ENCODE measurements around the gene NKG7.

The NKG7 gene

GRCh38 chr19:51341976-51342580, 30.4 kb downstream of the NKG7 start, which contains the start of gene VSIG10L:
Gene VSIG10L, minus strand, starts transcription at chr19:51342139. Its CDS starts 15 bp downstream, at chr19:51342124.
- Histone ChIP-seq H3K9ac (ENCODE audit: low read length) (no peak within 1 kb of the TSS), H3K9me3 (ENCODE audit: control insufficient read depth, insufficient read depth, low read depth, low read length) (no peaks in the 10 kb centered on the region), H3K4me3 (ENCODE audit: low read depth, low read length) (peak within 1 kb of the TSS; percentile 81), H3K36me3 (ENCODE audit: control insufficient read depth, insufficient read depth, low read length) (peaks cover 9% of the 10 kb centered on the region; the same call in 1 of the 2 replicates), H3K27me3 (ENCODE audit: control insufficient read depth, insufficient read depth, low read length) (peaks cover 19% of the 10 kb centered on the region), H3K27ac (ENCODE audit: low read depth, low read length) (no peak within 1 kb of the TSS), H3K4me1 (ENCODE audit: control insufficient read depth, insufficient read depth, low read length) (peaks cover 34% of the 10 kb centered on the region)

- peaks cover 6% of the 10 kb centered on the region; the same call in 1 of the 2 replicates for H3K36me3 ChIP-seq (ENCODE audit: control insufficient read depth, insufficient read depth, low read length)
- no peak overlapping the region for H3K9ac ChIP-seq (ENCODE audit: low read length)
Observed at GRCh38 chr19:51341066-51341465, 31.4 kb downstream of the NKG7 start.

DNA sequence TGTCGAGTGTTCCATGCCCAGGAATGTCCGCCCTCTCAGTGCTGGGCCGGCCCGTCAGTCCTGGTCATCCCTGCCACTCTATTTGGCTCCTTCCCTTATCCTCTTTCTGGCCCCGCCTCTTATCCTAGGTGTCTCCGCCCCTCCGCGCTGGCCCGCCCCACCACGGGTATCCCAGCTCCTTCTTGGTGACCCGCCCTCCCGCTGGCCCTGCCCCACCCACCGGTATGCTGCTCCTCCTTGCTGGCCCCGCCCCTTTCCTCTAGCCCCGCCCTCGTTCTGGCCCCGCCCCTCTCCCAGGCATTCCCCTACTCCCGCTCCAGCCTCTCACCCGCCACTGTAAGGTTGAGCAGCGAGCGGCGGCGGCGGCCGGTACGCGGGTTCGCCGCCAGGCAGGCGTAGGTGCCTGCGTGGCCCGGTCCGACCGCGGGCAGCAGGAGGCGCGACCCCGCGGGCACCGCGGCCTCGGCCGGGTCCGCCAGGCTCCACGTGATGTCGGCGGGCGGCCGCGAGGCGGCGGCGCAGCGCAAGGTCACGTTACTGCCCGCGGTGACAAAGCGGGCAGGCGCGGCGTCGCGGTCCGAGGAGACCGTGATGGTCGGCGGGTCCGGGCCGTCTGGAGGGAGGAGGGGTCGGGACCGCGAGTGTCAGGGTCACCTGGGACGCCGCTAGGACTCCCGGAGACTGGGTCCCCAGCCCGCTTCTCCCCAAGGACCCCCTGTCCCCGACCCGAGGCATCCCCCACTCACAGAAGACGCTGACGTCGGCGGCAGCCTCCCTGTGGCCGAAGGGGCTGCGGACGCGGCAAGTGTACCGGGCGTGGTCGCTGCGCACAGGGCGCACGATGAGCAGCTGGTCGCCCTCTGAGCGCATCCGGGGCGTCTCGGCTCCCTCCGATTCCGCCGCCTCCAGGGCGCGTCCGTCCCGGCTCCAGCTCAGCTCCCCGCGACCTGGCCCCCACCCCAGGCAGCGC, 32.5 kb downstream of the NKG7 start:
- no peak overlapping the region for H3K27ac ChIP-seq (ENCODE audit: low read depth, low read length)
- H3K9me3 ChIP-seq (ENCODE audit: control insufficient read depth, insufficient read depth, low read depth, low read length) = no peaks in the 10 kb centered on the region
- peak overlapping the region; percentile 81 for H3K4me3 ChIP-seq (ENCODE audit: low read depth, low read length)
- H3K27me3 ChIP-seq (ENCODE audit: control insufficient read depth, insufficient read depth, low read length) = peaks cover 19% of the 10 kb centered on the region
- no peaks in the 10 kb centered on the region for H3K36me3 ChIP-seq (ENCODE audit: control insufficient read depth, insufficient read depth, low read length)
- peak overlapping the region; percentile 77 for H3K9ac ChIP-seq (ENCODE audit: low read length)
- H3K4me1 ChIP-seq (ENCODE audit: control insufficient read depth, insufficient read depth, low read length) = peaks cover 34% of the 10 kb centered on the region

More at GRCh38 chr19:51341066-51341465, 31.4 kb downstream of the NKG7 start:
- H3K9me3 ChIP-seq (ENCODE audit: control insufficient read depth, insufficient read depth, low read depth, low read length) = no peaks in the 10 kb centered on the region
- no peak overlapping the region for H3K27ac ChIP-seq (ENCODE audit: low read depth, low read length)
- H3K4me3 ChIP-seq (ENCODE audit: low read depth, low read length) = peak overlapping the region; percentile 81
- peaks cover 19% of the 10 kb centered on the region for H3K27me3 ChIP-seq (ENCODE audit: control insufficient read depth, insufficient read depth, low read length)
- H3K4me1 ChIP-seq (ENCODE audit: control insufficient read depth, insufficient read depth, low read length) = peaks cover 34% of the 10 kb centered on the region

DNA sequence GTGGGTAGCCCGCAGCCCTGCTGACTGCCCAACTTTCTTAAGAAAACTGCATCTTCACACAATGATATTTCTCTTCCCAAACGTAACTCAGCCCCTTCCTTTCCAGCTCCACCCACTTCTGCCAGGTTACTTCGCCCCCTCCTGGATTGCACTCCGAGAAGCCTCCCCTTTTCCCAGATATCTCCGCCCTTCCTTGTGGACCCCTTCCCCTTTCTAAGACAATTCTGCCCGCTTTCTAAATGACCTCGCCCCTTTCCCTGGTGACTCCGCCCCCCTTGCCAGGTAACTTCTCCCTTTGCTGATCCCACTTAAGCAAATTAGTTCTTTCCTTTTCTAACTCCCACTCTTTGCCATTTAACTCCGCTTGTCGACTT, 33.2 kb downstream of the NKG7 start:
- Histone ChIP-seq H3K36me3 (ENCODE audit: control insufficient read depth, insufficient read depth, low read length) (no peaks in the 10 kb centered on the region), H3K4me1 (ENCODE audit: control insufficient read depth, insufficient read depth, low read length) (peaks cover 34% of the 10 kb centered on the region), H3K4me3 (ENCODE audit: low read depth, low read length) (peak overlapping the region; percentile 81), H3K27me3 (ENCODE audit: control insufficient read depth, insufficient read depth, low read length) (peaks cover 19% of the 10 kb centered on the region), H3K27ac (ENCODE audit: low read depth, low read length) (no peak overlapping the region), H3K9ac (ENCODE audit: low read length) (peak overlapping the region; percentile 18), H3K9me3 (ENCODE audit: control insufficient read depth, insufficient read depth, low read depth, low read length) (no peaks in the 10 kb centered on the region)

DNA sequence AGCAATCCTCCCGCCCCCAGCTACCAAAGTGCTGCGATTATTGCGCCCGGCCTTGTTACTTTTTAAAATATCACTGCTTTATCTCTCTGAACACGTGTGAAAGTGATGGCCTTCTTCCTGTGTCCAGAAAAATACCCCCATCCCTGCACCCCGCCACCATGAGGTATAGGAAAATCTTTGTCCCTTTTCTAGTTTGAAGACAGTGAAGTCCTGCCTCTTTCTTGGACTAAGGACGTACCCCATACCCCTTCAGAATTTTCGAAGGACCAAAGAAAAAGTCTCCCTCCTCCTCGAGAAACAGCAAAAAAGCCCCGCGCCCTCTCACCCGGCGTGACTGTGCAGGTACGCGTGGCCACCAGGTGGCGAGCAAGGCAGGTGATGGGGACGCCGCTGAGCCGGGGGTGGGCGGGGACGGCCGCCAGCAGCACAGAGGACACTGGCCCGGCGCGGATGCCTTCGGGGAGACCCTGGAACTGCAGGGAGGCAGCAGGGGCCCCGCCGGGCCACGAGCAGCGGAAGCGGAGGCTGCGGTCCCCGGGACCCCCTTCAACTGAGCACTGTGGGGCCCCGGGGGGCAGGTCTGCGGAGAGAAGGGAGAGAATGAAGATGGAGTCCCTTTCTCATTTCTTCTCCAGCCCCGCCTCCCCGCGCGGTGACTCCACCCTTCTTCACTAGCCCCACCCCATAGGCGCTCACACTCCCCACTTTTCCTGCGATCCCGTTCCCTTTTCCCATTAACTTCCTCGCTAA, 33.7 kb downstream of the NKG7 start:
- Histone ChIP-seq H3K9ac (ENCODE audit: low read length) (peak overlapping the region; percentile 42), H3K27ac (ENCODE audit: low read depth, low read length) (no peak overlapping the region), H3K4me1 (ENCODE audit: control insufficient read depth, insufficient read depth, low read length) (peaks cover 34% of the 10 kb centered on the region), H3K9me3 (ENCODE audit: control insufficient read depth, insufficient read depth, low read depth, low read length) (no peaks in the 10 kb centered on the region), H3K36me3 (ENCODE audit: control insufficient read depth, insufficient read depth, low read length) (peaks cover 2% of the 10 kb centered on the region; the same call in 1 of the 2 replicates), H3K4me3 (ENCODE audit: low read depth, low read length) (peak overlapping the region; percentile 81), H3K27me3 (ENCODE audit: control insufficient read depth, insufficient read depth, low read length) (peaks cover 19% of the 10 kb centered on the region)

- Histone ChIP-seq H3K4me3 (ENCODE audit: low read depth, low read length) (peak overlapping the region; percentile 81), H3K4me1 (ENCODE audit: control insufficient read depth, insufficient read depth, low read length) (peaks cover 32% of the 10 kb centered on the region), H3K36me3 (ENCODE audit: control insufficient read depth, insufficient read depth, low read length) (peaks cover 2% of the 10 kb centered on the region; the same call in 1 of the 2 replicates), H3K9me3 (ENCODE audit: control insufficient read depth, insufficient read depth, low read depth, low read length) (no peaks in the 10 kb centered on the region), H3K9ac (ENCODE audit: low read length) (no peak overlapping the region), H3K27me3 (ENCODE audit: control insufficient read depth, insufficient read depth, low read length) (peaks cover 19% of the 10 kb centered on the region), H3K27ac (ENCODE audit: low read depth, low read length) (no peak overlapping the region)
Observed at GRCh38 chr19:51337861-51338562, 34.4 kb downstream of the NKG7 start.

GRCh38 chr19:51337141-51337860, 35.2 kb downstream of the NKG7 start:
- H3K36me3 ChIP-seq (ENCODE audit: control insufficient read depth, insufficient read depth, low read length) = peaks cover 4% of the 10 kb centered on the region; the same call in 1 of the 2 replicates
- H3K4me1 ChIP-seq (ENCODE audit: control insufficient read depth, insufficient read depth, low read length) = peaks cover 25% of the 10 kb centered on the region
- no peak overlapping the region for H3K9ac ChIP-seq (ENCODE audit: low read length)
- no peak overlapping the region for H3K4me3 ChIP-seq (ENCODE audit: low read depth, low read length)
- peaks cover 19% of the 10 kb centered on the region for H3K27me3 ChIP-seq (ENCODE audit: control insufficient read depth, insufficient read depth, low read length)
- no peaks in the 10 kb centered on the region for H3K9me3 ChIP-seq (ENCODE audit: control insufficient read depth, insufficient read depth, low read depth, low read length)
- no peak overlapping the region for H3K27ac ChIP-seq (ENCODE audit: low read depth, low read length)

DNA sequence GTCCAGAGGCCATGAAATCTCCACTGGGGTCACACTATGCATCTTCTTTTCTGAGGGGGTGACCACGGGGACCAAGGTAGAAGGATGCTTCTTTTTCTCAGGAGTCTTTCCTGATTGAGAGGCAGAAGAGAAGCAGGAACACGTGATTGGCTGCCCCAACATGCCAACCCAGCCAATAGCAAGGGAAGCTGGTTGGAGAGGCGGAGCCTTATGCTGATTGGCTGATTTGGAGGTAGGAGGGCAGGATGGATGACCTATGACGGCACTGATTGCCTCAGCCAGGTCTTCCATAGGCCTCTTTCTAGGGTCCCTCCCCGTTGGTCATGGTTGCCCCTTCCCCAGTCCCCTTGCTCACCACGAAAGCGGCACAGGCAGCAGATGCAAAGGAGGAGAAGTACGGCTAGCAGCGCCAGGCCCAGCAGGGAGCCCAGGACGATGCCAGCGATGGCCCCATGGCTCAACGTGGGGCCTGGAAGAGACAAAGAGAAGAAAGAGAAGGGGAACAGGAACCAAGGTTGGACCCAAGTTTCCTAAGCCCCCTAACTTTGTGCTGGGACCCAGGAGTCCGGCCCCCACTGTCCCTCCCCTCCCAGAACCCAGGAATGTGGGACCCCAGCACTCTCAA, 38.5 kb downstream of the NKG7 start:
- H3K36me3 ChIP-seq (ENCODE audit: control insufficient read depth, insufficient read depth, low read length) = peaks cover 32% of the 10 kb centered on the region
- no peaks in the 10 kb centered on the region; the same call in 1 of the 2 replicates for H3K9me3 ChIP-seq (ENCODE audit: control insufficient read depth, insufficient read depth, low read depth, low read length)
- H3K27me3 ChIP-seq (ENCODE audit: control insufficient read depth, insufficient read depth, low read length) = no peaks in the 10 kb centered on the region
- no peak overlapping the region for H3K27ac ChIP-seq (ENCODE audit: low read depth, low read length)
- H3K9ac ChIP-seq (ENCODE audit: low read length) = no peak overlapping the region
- peaks cover 10% of the 10 kb centered on the region for H3K4me1 ChIP-seq (ENCODE audit: control insufficient read depth, insufficient read depth, low read length)
- H3K4me3 ChIP-seq (ENCODE audit: low read depth, low read length) = no peak overlapping the region

DNA sequence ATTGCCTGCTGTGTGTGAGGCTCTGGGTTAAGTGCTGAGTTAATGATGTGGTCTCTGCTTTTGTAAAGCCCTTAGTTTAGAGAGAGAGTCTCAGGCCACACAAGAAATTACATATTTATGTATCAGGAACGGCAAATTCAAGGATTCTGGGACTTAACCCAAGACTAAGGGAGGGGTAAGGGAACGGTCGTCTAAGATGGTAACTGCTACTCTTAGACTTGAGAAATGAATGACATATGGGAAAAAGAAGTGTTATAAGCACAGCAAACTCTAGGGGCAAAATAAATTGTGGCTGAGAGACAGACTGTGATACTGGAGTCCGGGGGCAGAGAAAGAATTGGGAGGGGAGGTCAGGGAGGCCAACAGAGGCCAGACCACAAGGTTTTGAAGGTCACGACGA, 40.7 kb downstream of the NKG7 start:
- no peaks in the 10 kb centered on the region; the same call in 1 of the 2 replicates for H3K9me3 ChIP-seq (ENCODE audit: control insufficient read depth, insufficient read depth, low read depth, low read length)
- peaks cover 32% of the 10 kb centered on the region for H3K36me3 ChIP-seq (ENCODE audit: control insufficient read depth, insufficient read depth, low read length)
- H3K4me1 ChIP-seq (ENCODE audit: control insufficient read depth, insufficient read depth, low read length) = peaks cover 7% of the 10 kb centered on the region
- H3K27me3 ChIP-seq (ENCODE audit: control insufficient read depth, insufficient read depth, low read length) = peaks cover 7% of the 10 kb centered on the region
- no peak overlapping the region for H3K4me3 ChIP-seq (ENCODE audit: low read depth, low read length)
- no peak overlapping the region for H3K9ac ChIP-seq (ENCODE audit: low read length)
- no peak overlapping the region for H3K27ac ChIP-seq (ENCODE audit: low read depth, low read length)

Data from HUES6 (cell line).